Measurements from ENCODE around the gene GPR39.
"Not testable (repeated sequence)": the region's sequence is repeated elsewhere in the genome, so short reads cannot be mapped to it uniquely, and the experiment has no call there.

Gene GPR39

GRCh38 chr2:132390076-132390475 lies 26.5 kb upstream of the GPR39 start:
- peaks cover 61% of the 10 kb centered on the region for H3K27me3 ChIP-seq (ENCODE audit: control insufficient read depth, insufficient read depth, low read length)
- no peaks in the 10 kb centered on the region for H3K36me3 ChIP-seq (ENCODE audit: control insufficient read depth, insufficient read depth, low read length)
- no peaks in the 10 kb centered on the region for H3K9me3 ChIP-seq (ENCODE audit: control insufficient read depth, insufficient read depth, low read depth, low read length)
- H3K4me3 ChIP-seq (ENCODE audit: low read depth, low read length): no peak overlapping the region
- no peak overlapping the region for H3K9ac ChIP-seq (ENCODE audit: low read length)
- H3K27ac ChIP-seq (ENCODE audit: low read depth, low read length): no peak overlapping the region
- peaks cover 14% of the 10 kb centered on the region for H3K4me1 ChIP-seq (ENCODE audit: control insufficient read depth, insufficient read depth, low read length)

DNA sequence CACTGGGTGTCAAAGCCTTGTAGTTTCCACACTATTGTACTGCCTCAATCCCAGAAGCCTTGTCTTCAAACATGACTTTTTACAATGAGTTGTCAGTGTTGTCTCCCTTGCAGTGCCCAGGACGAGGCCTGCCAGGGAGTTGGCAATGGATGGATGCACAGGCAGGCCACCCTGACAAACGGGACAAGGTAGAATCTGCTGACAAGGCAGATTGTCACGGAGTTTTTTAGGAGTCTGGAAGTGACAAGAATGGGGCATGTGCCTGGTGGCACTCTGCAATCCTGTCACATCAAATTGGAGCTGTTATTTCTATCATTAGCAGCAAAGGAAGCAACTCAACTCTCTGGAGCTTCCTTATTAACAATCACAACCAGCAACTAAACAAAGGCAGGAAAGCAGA lies 25.2 kb upstream of the GPR39 start:
- no peaks in the 10 kb centered on the region for H3K9me3 ChIP-seq (ENCODE audit: control insufficient read depth, insufficient read depth, low read depth, low read length)
- H3K27ac ChIP-seq (ENCODE audit: low read depth, low read length): no peak overlapping the region
- H3K9ac ChIP-seq (ENCODE audit: low read length): no peak overlapping the region
- no peak overlapping the region for H3K4me3 ChIP-seq (ENCODE audit: low read depth, low read length)
- H3K4me1 ChIP-seq (ENCODE audit: control insufficient read depth, insufficient read depth, low read length): peaks cover 14% of the 10 kb centered on the region
- H3K27me3 ChIP-seq (ENCODE audit: control insufficient read depth, insufficient read depth, low read length): peaks cover 56% of the 10 kb centered on the region
- H3K36me3 ChIP-seq (ENCODE audit: control insufficient read depth, insufficient read depth, low read length): no peaks in the 10 kb centered on the region

DNA sequence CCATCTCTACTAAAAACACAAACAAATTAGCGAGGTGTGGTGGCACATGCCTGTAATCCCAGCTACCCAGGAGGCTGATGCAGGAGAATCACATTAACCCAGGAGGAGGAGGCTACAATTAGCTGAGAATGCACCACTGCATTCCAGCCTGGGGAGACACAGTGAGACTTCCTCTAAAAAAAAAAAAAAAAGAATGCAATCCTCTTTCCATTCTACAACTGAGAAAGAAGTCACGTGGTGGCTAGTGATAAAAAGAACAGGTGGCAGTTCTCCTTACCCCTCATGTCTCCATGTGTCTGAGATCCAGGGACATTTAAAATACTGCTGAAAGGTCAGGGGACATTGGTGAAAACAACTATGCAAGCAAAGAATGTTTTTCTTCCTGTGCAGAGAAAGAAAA lies 24.4 kb upstream of the GPR39 start:
- no peak overlapping the region for H3K27ac ChIP-seq (ENCODE audit: low read depth, low read length)
- peaks cover 14% of the 10 kb centered on the region for H3K4me1 ChIP-seq (ENCODE audit: control insufficient read depth, insufficient read depth, low read length)
- H3K9ac ChIP-seq (ENCODE audit: low read length): no peak overlapping the region
- H3K36me3 ChIP-seq (ENCODE audit: control insufficient read depth, insufficient read depth, low read length): no peaks in the 10 kb centered on the region
- H3K4me3 ChIP-seq (ENCODE audit: low read depth, low read length): no peak overlapping the region
- no peaks in the 10 kb centered on the region for H3K9me3 ChIP-seq (ENCODE audit: control insufficient read depth, insufficient read depth, low read depth, low read length)
- H3K27me3 ChIP-seq (ENCODE audit: control insufficient read depth, insufficient read depth, low read length): peaks cover 51% of the 10 kb centered on the region

DNA sequence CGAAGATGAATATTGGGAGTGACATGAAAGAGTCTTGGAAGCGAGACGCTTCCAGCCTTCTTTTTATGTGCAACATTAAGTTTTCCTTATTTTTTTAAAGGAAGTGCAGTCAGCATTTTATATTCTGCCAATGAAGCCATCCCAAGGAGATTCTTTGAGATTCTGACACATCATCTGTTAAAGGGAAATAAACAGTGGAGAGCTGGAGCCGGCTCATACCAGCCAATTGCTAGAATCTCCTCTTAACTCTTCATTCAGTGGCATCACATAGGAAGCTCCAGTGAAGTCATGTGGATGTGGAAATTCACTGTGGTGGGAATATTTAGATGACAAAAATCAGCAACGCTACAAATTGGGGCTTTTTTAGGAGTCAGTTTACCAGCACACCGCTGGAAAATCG lies 23.7 kb upstream of the GPR39 start:
- Histone ChIP-seq H3K27me3 (ENCODE audit: control insufficient read depth, insufficient read depth, low read length) (peaks cover 51% of the 10 kb centered on the region), H3K4me1 (ENCODE audit: control insufficient read depth, insufficient read depth, low read length) (peaks cover 14% of the 10 kb centered on the region), H3K27ac (ENCODE audit: low read depth, low read length) (no peak overlapping the region), H3K4me3 (ENCODE audit: low read depth, low read length) (no peak overlapping the region), H3K36me3 (ENCODE audit: control insufficient read depth, insufficient read depth, low read length) (no peaks in the 10 kb centered on the region), H3K9ac (ENCODE audit: low read length) (no peak overlapping the region), H3K9me3 (ENCODE audit: control insufficient read depth, insufficient read depth, low read depth, low read length) (no peaks in the 10 kb centered on the region)

DNA sequence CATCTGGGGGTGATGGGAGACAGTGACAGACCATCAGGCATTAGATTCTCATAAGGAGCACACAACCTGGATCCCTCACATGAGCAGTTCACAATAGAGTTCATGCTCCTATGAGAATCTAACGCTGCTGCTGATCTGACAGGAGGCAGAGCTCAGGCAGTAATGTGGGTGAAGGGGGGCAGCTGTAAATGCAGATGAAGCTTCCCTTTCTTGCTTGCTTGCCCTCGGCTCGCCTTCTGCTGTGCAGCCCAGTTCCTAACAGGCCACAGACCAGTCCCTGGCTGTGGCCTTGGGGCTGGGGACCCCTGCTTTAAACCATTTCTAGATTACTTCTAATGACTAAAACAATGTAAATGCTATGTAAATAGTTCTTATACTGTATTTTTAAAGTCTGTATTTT lies 19.6 kb upstream of the GPR39 start:
- H3K36me3 ChIP-seq (ENCODE audit: control insufficient read depth, insufficient read depth, low read length); H3K9me3 ChIP-seq (ENCODE audit: control insufficient read depth, insufficient read depth, low read depth, low read length); H3K4me3 ChIP-seq (ENCODE audit: low read depth, low read length); H3K4me1 ChIP-seq (ENCODE audit: control insufficient read depth, insufficient read depth, low read length); H3K27ac ChIP-seq (ENCODE audit: low read depth, low read length); H3K9ac ChIP-seq (ENCODE audit: low read length): not testable (repeated sequence)
- H3K27me3 ChIP-seq (ENCODE audit: control insufficient read depth, insufficient read depth, low read length): peaks cover 28% of the 10 kb centered on the region; the same call in 1 of the 2 replicates

DNA sequence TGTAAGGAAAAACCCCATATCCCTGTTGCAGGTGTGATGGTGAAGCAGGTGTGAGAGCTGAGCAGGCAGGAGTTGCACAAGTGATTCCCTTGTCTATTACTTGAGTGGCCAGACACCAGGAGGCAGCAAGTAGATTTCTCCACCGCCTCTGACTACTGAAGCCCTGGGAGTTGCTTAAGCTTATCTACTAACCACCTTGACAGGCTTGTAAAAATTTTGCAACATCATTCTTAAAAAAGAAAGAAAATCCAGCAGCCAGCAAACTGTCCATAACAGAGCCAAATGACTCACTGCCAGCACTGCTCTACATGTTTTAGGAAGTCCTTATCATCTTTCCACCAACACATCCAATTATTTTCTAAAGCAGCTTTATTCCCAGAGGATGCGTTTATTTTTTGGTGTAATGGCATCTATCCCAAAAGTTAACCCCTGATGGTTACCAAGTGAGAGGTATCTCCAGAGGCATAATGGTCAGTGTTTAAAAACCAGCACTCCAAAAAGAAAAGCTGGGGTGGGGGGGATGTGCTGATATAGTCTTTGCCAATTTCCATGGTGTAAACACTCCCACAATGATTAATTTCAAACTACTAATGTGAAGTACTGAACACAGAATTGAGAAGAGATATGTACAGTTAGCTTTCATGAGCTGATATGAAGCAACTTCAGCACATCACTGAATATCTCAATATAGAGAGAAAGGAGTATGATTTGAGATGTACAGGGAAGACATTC lies 16.3 kb upstream of the GPR39 start:
- Histone ChIP-seq H3K9me3 (ENCODE audit: control insufficient read depth, insufficient read depth, low read depth, low read length) (no peaks in the 10 kb centered on the region), H3K9ac (ENCODE audit: low read length) (no peak overlapping the region), H3K4me3 (ENCODE audit: low read depth, low read length) (no peak overlapping the region), H3K4me1 (ENCODE audit: control insufficient read depth, insufficient read depth, low read length) (peaks cover 7% of the 10 kb centered on the region; the same call in 1 of the 2 replicates), H3K27me3 (ENCODE audit: control insufficient read depth, insufficient read depth, low read length) (peaks cover 6% of the 10 kb centered on the region; the same call in 1 of the 2 replicates), H3K27ac (ENCODE audit: low read depth, low read length) (no peak overlapping the region), H3K36me3 (ENCODE audit: control insufficient read depth, insufficient read depth, low read length) (no peaks in the 10 kb centered on the region)

DNA sequence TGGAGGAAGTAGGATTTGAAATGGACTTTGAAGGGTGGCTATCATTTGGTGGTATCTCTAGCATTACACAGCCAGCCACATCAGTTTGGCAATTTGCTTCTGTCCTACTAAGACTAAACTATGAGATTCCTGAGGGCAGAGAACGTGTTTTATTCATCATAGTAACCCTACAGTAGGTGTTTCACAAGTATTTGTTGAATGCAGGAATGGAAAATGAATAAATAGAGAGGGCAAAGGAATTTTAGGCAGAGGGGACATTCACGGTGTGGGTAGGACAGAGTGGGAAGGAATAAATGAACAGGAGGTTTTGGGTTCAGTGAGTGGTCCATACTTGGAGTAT lies 15.7 kb upstream of the GPR39 start:
- H3K9me3 ChIP-seq (ENCODE audit: control insufficient read depth, insufficient read depth, low read depth, low read length): no peaks in the 10 kb centered on the region
- H3K27ac ChIP-seq (ENCODE audit: low read depth, low read length): no peak overlapping the region
- peaks cover 7% of the 10 kb centered on the region; the same call in 1 of the 2 replicates for H3K4me1 ChIP-seq (ENCODE audit: control insufficient read depth, insufficient read depth, low read length)
- H3K36me3 ChIP-seq (ENCODE audit: control insufficient read depth, insufficient read depth, low read length): no peaks in the 10 kb centered on the region
- peaks cover 5% of the 10 kb centered on the region; the same call in 1 of the 2 replicates for H3K27me3 ChIP-seq (ENCODE audit: control insufficient read depth, insufficient read depth, low read length)
- H3K9ac ChIP-seq (ENCODE audit: low read length): no peak overlapping the region
- H3K4me3 ChIP-seq (ENCODE audit: low read depth, low read length): no peak overlapping the region

GRCh38 chr2:132401326-132401725 lies 15.3 kb upstream of the GPR39 start:
- H3K36me3 ChIP-seq (ENCODE audit: control insufficient read depth, insufficient read depth, low read length): no peaks in the 10 kb centered on the region
- H3K4me1 ChIP-seq (ENCODE audit: control insufficient read depth, insufficient read depth, low read length): peaks cover 7% of the 10 kb centered on the region; the same call in 1 of the 2 replicates
- H3K27me3 ChIP-seq (ENCODE audit: control insufficient read depth, insufficient read depth, low read length): peaks cover under 1% of the 10 kb centered on the region; the same call in 1 of the 2 replicates
- no peaks in the 10 kb centered on the region for H3K9me3 ChIP-seq (ENCODE audit: control insufficient read depth, insufficient read depth, low read depth, low read length)
- H3K9ac ChIP-seq (ENCODE audit: low read length): no peak overlapping the region
- no peak overlapping the region for H3K4me3 ChIP-seq (ENCODE audit: low read depth, low read length)
- no peak overlapping the region for H3K27ac ChIP-seq (ENCODE audit: low read depth, low read length)

- Histone ChIP-seq H3K4me3 (ENCODE audit: low read depth, low read length) (no peak overlapping the region), H3K27me3 (ENCODE audit: control insufficient read depth, insufficient read depth, low read length) (no peaks in the 10 kb centered on the region; the same call in 1 of the 2 replicates), H3K9me3 (ENCODE audit: control insufficient read depth, insufficient read depth, low read depth, low read length) (no peaks in the 10 kb centered on the region), H3K9ac (ENCODE audit: low read length) (peak overlapping the region; percentile 65), H3K27ac (ENCODE audit: low read depth, low read length) (peak overlapping the region; percentile 62; the same call in 1 of the 2 replicates), H3K36me3 (ENCODE audit: control insufficient read depth, insufficient read depth, low read length) (no peaks in the 10 kb centered on the region), H3K4me1 (ENCODE audit: control insufficient read depth, insufficient read depth, low read length) (peaks cover 7% of the 10 kb centered on the region; the same call in 1 of the 2 replicates)
These were observed 13.5 kb upstream of the GPR39 start for GRCh38 chr2:132403146-132403545.

- Histone ChIP-seq H3K9ac (ENCODE audit: low read length) (peak overlapping the region; percentile 65), H3K9me3 (ENCODE audit: control insufficient read depth, insufficient read depth, low read depth, low read length) (no peaks in the 10 kb centered on the region), H3K27ac (ENCODE audit: low read depth, low read length) (peak overlapping the region; percentile 62; the same call in 1 of the 2 replicates), H3K4me3 (ENCODE audit: low read depth, low read length) (no peak overlapping the region), H3K27me3 (ENCODE audit: control insufficient read depth, insufficient read depth, low read length) (no peaks in the 10 kb centered on the region; the same call in 1 of the 2 replicates), H3K36me3 (ENCODE audit: control insufficient read depth, insufficient read depth, low read length) (no peaks in the 10 kb centered on the region), H3K4me1 (ENCODE audit: control insufficient read depth, insufficient read depth, low read length) (peaks cover 11% of the 10 kb centered on the region; the same call in 1 of the 2 replicates)
These were observed 12.5 kb upstream of the GPR39 start for GRCh38 chr2:132404056-132404455.

GRCh38 chr2:132407784-132408183 lies 8.8 kb upstream of the GPR39 start:
- Histone ChIP-seq H3K4me3 (ENCODE audit: low read depth, low read length) (no peak overlapping the region), H3K27me3 (ENCODE audit: control insufficient read depth, insufficient read depth, low read length) (no peaks in the 10 kb centered on the region), H3K36me3 (ENCODE audit: control insufficient read depth, insufficient read depth, low read length) (no peaks in the 10 kb centered on the region), H3K9me3 (ENCODE audit: control insufficient read depth, insufficient read depth, low read depth, low read length) (no peaks in the 10 kb centered on the region), H3K4me1 (ENCODE audit: control insufficient read depth, insufficient read depth, low read length) (peaks cover 11% of the 10 kb centered on the region; the same call in 1 of the 2 replicates), H3K9ac (ENCODE audit: low read length) (no peak overlapping the region), H3K27ac (ENCODE audit: low read depth, low read length) (no peak overlapping the region)
